Uterus (tissue), 4 donors: ENCODE data around the gene DENND4C. TPM values are rescaled to one million over a fixed set of nuclear protein-coding genes. Genes with fewer than 3 reads are reported as not detected.

ENCODE experiments used
- DNase-seq, 2 donors: peaks; one replicate each; pipeline ENCODE4 v3.0.0-alpha.2; 2019 to 2020
- H3K27ac ChIP-seq, 2 donors: fragments of 200-600 bp; sonication (generic); 1 replicate in 1 of 2; 2 replicates in 1 of 2; pipeline ENCODE4 v1.5.1; 2016 to 2018
- H3K27me3 ChIP-seq, 2 donors: fragments of 200-600 bp; sonication (generic); one replicate each; pipeline ENCODE4 v1.5.1; 2018 to 2019; ENCODE audit warnings: control low read depth in 1 of 2
- H3K36me3 ChIP-seq, 2 donors: fragments of 200-600 bp; sonication (generic); one replicate each; pipeline ENCODE4 v1.5.1; 2019; ENCODE audit warnings: control low read depth in 1 of 2
- H3K4me1 ChIP-seq, 2 donors: fragments of 200-600 bp; sonication (generic); one replicate each; pipeline ENCODE4 v1.5.1; 2018 to 2019; ENCODE audit warnings: control low read depth in 1 of 2
- H3K4me3 ChIP-seq, 2 donors: fragments of 200-600 bp; sonication (generic); 1 replicate in 1 of 2; 2 replicates in 1 of 2; pipeline ENCODE4 v1.5.1; 2018 to 2019; ENCODE audit warnings: mild to moderate bottlenecking in 1 of 2
- H3K9me3 ChIP-seq, 2 donors: fragments of 200-600 bp; sonication (generic); one replicate each; pipeline ENCODE4 v1.5.1; 2019; ENCODE audit warnings: control low read depth in 1 of 2
- POLR2A ChIP-seq, 2 donors: fragments of 450-650 bp; IDR thresholded peaks; one replicate each; pipeline ENCODE4 v1.6.1; 2016; ENCODE audit warnings: antibody characterized with exemption in 2 of 2, mild to moderate bottlenecking in 1 of 2, moderate library complexity in 1 of 2
- intact Hi-C: fragments of 100-400 bp; cut with DNase I; formaldehyde crosslinking; loops from one replicate; pipeline ENCODE4 v1.15.1; 2023; ENCODE audit warnings: low total_unique reads
- total RNA-seq, 4 donors: library from RNA; depleted of rRNA in 3 of 4; stranded (reverse); fragments of >200 nt in 3 of 4; gene quantifications; one replicate each; pipeline versions ENCODE4 v1.1.0 to v1.2.4, GENCODE V29; 2014 to 2023
- TF ChIP-seq, protein P1 (sequence below), 4 experiments: fragments of 200-600 bp in 2 of 4; fragments of 450-650 bp in 2 of 4; sonication (generic) in 2 of 4; IDR thresholded peaks; one replicate each; pipeline ENCODE4 v1.5.1; 2016 to 2019; ENCODE audit warnings: antibody characterized with exemption in 4 of 4, mild to moderate bottlenecking in 2 of 4, moderate library complexity in 1 of 4
- donor health status: DM: yes; HTN: yes; CAD: no.

The DENND4C gene
- total RNA-seq, 4 donors from 2014 or later = 101 to 161 (median 133) TPM

DNA sequence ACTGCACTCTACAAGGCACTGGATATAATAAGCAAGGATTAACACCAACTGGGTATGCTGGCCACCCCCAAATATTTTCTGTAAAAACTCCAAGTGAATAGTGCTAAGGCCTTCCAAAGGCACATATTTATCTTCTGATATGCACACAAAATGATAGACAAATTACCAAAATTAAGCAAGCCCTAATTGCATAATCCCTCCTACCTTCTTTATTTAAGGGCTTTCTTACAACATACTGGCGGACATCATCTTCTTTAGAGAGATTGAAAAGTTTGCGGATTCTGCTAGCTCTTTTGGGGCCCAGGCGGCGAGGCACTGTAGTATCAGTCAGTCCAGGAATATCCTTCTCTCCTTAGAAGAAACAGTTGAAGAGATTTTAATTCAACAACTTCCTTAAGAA, 147.7 kb downstream of the DENND4C start:
- TF ChIP-seq, protein P1, sequence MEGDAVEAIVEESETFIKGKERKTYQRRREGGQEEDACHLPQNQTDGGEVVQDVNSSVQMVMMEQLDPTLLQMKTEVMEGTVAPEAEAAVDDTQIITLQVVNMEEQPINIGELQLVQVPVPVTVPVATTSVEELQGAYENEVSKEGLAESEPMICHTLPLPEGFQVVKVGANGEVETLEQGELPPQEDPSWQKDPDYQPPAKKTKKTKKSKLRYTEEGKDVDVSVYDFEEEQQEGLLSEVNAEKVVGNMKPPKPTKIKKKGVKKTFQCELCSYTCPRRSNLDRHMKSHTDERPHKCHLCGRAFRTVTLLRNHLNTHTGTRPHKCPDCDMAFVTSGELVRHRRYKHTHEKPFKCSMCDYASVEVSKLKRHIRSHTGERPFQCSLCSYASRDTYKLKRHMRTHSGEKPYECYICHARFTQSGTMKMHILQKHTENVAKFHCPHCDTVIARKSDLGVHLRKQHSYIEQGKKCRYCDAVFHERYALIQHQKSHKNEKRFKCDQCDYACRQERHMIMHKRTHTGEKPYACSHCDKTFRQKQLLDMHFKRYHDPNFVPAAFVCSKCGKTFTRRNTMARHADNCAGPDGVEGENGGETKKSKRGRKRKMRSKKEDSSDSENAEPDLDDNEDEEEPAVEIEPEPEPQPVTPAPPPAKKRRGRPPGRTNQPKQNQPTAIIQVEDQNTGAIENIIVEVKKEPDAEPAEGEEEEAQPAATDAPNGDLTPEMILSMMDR (IDR thresholded peaks at IDR 0.05) = no peak
- TF ChIP-seq POLR2A (IDR thresholded peaks at IDR 0.05) = no peak
- intact Hi-C loops = no loop called here
- Histone ChIP-seq H3K27ac (peak overlapping the region in 1 of 2 donors; percentile 95), H3K36me3 (no peaks in the 10 kb centered on the region), H3K4me1 (no peaks in the 10 kb centered on the region), H3K9me3 (no peaks in the 10 kb centered on the region), H3K4me3 (no peak overlapping the region), H3K27me3 (no peaks in the 10 kb centered on the region)
- no peak for DNase-seq

DNA sequence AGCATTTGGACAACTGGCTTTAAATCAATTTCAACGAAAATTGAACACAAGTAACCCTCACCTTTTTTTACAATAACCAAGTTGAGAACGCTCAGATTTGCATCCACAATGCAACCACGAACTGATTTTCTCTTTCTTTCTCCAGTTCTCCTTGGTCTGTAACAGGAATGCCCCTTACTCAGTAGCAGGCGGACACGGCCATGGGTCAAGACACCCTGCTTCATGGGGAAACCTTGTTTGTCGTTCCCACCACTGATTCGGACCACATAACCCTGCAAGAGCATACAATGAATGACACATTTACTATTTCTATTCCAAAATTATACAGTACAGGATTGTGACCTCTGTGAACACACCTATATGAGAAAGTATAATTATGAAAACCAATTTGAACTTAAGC, 148.2 kb downstream of the DENND4C start:
- H3K27me3 ChIP-seq = no peaks in the 10 kb centered on the region
- peak overlapping the region in 1 of 2 donors; percentile 95 for H3K27ac ChIP-seq
- no peaks in the 10 kb centered on the region for H3K4me1 ChIP-seq
- TF ChIP-seq POLR2A (IDR thresholded peaks at IDR 0.05) = no peak
- TF ChIP-seq, protein P1 (IDR thresholded peaks at IDR 0.05) = no peak
- no peaks in the 10 kb centered on the region for H3K36me3 ChIP-seq
- H3K4me3 ChIP-seq = peak overlapping the region in 1 of 2 donors; percentile 74
- no peaks in the 10 kb centered on the region for H3K9me3 ChIP-seq
- no peak for DNase-seq
- intact Hi-C loops = no loop called here

DNA sequence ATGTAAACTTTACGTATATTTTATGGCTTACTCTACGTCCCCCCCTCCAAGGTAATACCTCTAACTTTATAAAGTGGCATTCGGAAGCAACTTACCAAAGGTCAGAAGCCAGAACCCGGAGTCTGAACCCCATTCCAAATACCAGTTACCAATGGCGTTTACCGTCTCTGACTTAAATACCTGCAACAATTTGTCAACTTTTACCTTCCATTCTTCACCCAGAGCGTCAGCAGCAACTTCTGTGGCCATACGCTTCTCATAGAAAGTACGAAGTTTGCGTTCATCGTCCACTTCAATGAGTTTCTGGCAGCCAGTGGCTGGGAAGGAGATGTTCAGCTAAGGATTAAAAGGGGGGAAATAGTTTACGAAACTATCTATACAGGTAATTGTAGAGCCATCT, 148.8 kb downstream of the DENND4C start:
- no peak for TF ChIP-seq POLR2A (IDR thresholded peaks at IDR 0.05)
- TF ChIP-seq, protein P1 (IDR thresholded peaks at IDR 0.05) = no peak
- Histone ChIP-seq H3K36me3 (no peaks in the 10 kb centered on the region), H3K4me3 (peak overlapping the region; percentile 63 to 74), H3K27me3 (no peaks in the 10 kb centered on the region), H3K27ac (peak overlapping the region; percentile 94 to 95), H3K4me1 (no peaks in the 10 kb centered on the region), H3K9me3 (no peaks in the 10 kb centered on the region)
- DNase-seq = no peak
- intact Hi-C loops = no loop called here

DNA sequence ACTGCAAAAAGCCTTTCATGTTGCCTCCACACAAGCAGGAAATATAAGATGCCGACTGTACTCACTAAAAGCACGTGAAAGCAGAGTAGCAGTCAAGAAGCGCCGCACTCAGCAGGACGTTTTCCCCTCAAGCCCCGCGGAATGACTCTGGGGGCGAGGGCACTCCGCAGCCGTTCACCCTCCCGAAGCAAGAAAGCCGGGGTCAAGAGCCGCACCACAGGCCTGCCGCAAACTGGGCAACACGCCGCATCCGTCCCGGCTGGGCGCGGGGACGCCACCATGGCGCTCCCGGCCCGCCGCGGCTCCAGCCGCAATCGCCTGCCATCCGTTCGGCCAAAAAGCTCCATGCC, 149.2 kb downstream of the DENND4C start:
- no peak for DNase-seq
- TF ChIP-seq, protein P1 (IDR thresholded peaks at IDR 0.05) = no peak
- TF ChIP-seq POLR2A (IDR thresholded peaks at IDR 0.05) = no peak
- intact Hi-C loops = no loop called here

DNA sequence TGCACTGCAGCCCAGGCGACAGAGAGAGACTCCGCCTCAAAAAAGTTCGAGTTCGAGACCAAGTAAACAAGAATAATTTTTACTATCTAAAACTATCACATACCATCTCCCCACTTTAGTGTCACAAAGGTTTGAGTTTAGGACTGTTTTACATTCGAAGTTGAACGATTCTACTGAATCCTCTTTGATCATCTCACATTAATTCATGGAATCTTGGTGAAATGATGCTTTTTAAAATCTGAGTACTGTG, 150.3 kb downstream of the DENND4C start:
- Histone ChIP-seq H3K9me3 (no peaks in the 10 kb centered on the region), H3K4me1 (no peaks in the 10 kb centered on the region), H3K27me3 (no peaks in the 10 kb centered on the region), H3K4me3 (peak overlapping the region; percentile 63 to 74), H3K36me3 (no peaks in the 10 kb centered on the region), H3K27ac (peak overlapping the region; percentile 94 to 95)
- no peak for DNase-seq
- TF ChIP-seq, protein P1 (IDR thresholded peaks at IDR 0.05) = no peak
- no peak for TF ChIP-seq POLR2A (IDR thresholded peaks at IDR 0.05)
- intact Hi-C loops = no loop called here

More for the DNA sequence above, 149.2 kb downstream of the DENND4C start:
- H3K4me1 ChIP-seq = no peaks in the 10 kb centered on the region
- peak overlapping the region; percentile 94 to 95 for H3K27ac ChIP-seq
- H3K27me3 ChIP-seq = no peaks in the 10 kb centered on the region
- no peaks in the 10 kb centered on the region for H3K9me3 ChIP-seq
- peak overlapping the region; percentile 63 to 74 for H3K4me3 ChIP-seq
- no peaks in the 10 kb centered on the region for H3K36me3 ChIP-seq
